Natural killer cell (primary cell): ENCODE measurements around the gene DIPK1B. TPM values are rescaled to one million over a fixed set of nuclear protein-coding genes. Genes with fewer than 3 reads are reported as not detected.
A peak's percentile ranks its signal among the peaks of the same experiment; 100 is the strongest.
"Not testable (repeated sequence)": the region's sequence is repeated elsewhere in the genome, so short reads cannot be mapped to it uniquely, and the experiment has no call there.

Source experiments
- ATAC-seq, 3 donors: fragments of 150-1000 bp in 2 of 3; fragments of 200-7000 bp in 1 of 3; cut with Tn5 transposase; 1 replicate in 1 of 3; 2 replicates in 2 of 3; pipeline ENCODE4 v1.10.0; 2021; ENCODE audit warnings: mild to moderate bottlenecking in 2 of 3, moderate library complexity in 2 of 3
- DNase-seq, 2 donors: peaks; one replicate each; pipeline versions ENCODE4 v3.0.0 to v3.0.0-alpha.2; 2013 to 2021; ENCODE audit warnings: mixed read lengths in 1 of 2
- H3K27ac ChIP-seq: one replicate; pipeline ENCODE4 v1.5.1; 2013; ENCODE audit warnings: mild to moderate bottlenecking, low read length
- H3K27me3 ChIP-seq: one replicate; pipeline ENCODE4 v1.6.1; 2013; ENCODE audit warnings: low read length; ENCODE audit not compliant: control insufficient read depth, insufficient read depth
- H3K36me3 ChIP-seq: one replicate; pipeline ENCODE4 v1.6.1; 2013; ENCODE audit warnings: low read length; ENCODE audit not compliant: control insufficient read depth, insufficient read depth
- H3K4me1 ChIP-seq: one replicate; pipeline ENCODE4 v1.6.1; 2013; ENCODE audit warnings: low read length; ENCODE audit not compliant: control insufficient read depth, insufficient read depth
- H3K4me3 ChIP-seq: one replicate; pipeline ENCODE4 v1.5.1; 2013; ENCODE audit warnings: low read length
- H3K9me3 ChIP-seq: one replicate; pipeline ENCODE4 v1.6.1; 2013; ENCODE audit warnings: low read length; ENCODE audit not compliant: control insufficient read depth, insufficient read depth
- H3K27ac Mint-ChIP-seq, 2 donors: one replicate each; pipeline ENCODE4 v1.8.0; 2022; ENCODE audit warnings: mild to moderate bottlenecking in 2 of 2, mixed read lengths in 2 of 2, moderate library complexity in 1 of 2
- H3K27me3 Mint-ChIP-seq, 2 donors: one replicate each; pipeline ENCODE4 v1.8.0; 2022; ENCODE audit warnings: low read depth in 2 of 2, mixed read lengths in 2 of 2
- H3K36me3 Mint-ChIP-seq: one replicate; pipeline ENCODE4 v1.8.0; 2022; ENCODE audit warnings: mixed read lengths
- H3K4me1 Mint-ChIP-seq, 2 donors: one replicate each; pipeline ENCODE4 v1.8.0; 2022; ENCODE audit warnings: mixed read lengths in 2 of 2
- H3K4me3 Mint-ChIP-seq: one replicate; pipeline ENCODE4 v1.8.0; 2022; ENCODE audit warnings: mild to moderate bottlenecking, moderate library complexity, mixed read lengths
- H3K9me3 Mint-ChIP-seq, 2 donors: one replicate each; pipeline ENCODE4 v1.8.0; 2022; ENCODE audit warnings: mixed read lengths in 2 of 2
- CTCF ChIP-seq: fragments of 200-600 bp; IDR thresholded peaks from one replicate; pipeline ENCODE4 v1.8.0; 2022; ENCODE audit warnings: antibody characterized with exemption
- WGBS: methylation state at CpG from one replicate; pipeline ENCODE4 v1.1.7; 2013; ENCODE audit warnings: missing lambda C conversion rate; ENCODE audit not compliant: insufficient coverage; 5-methylcytosine and 5-hydroxymethylcytosine counted together
- intact Hi-C: fragments of 100-400 bp; cut with micrococcal nuclease; formaldehyde crosslinking; loops from one replicate; pipeline ENCODE4 v1.14.2; 2022
- total RNA-seq, 4 donors: library from RNA; stranded (reverse); fragments of 120-200 nt in 1 of 4; gene quantifications; one replicate each; pipeline versions ENCODE4 v1.2.3 to v1.2.4, GENCODE V29; 2013 to 2022

DIPK1B gene
- total RNA-seq, 3 donors from 2014 or later (not counting 1 experiment from before 2014, with no cell fraction given), result 0.31 to 0.39 TPM; not detected in 1

- intact Hi-C loops, result no loop called here
- Histone ChIP-seq H3K27me3 (no peaks in the 10 kb centered on the region), H3K4me1 (peaks cover 30% of the 10 kb centered on the region), H3K9me3 (peaks cover 10% of the 10 kb centered on the region), H3K27ac (no peak overlapping the region), H3K36me3 (no peaks in the 10 kb centered on the region), H3K4me3 (no peak overlapping the region)
- Mint-ChIP-seq H3K36me3 (no peaks in the 10 kb centered on the region), H3K27ac (no peak overlapping the region), H3K4me1 (no peaks in the 10 kb centered on the region), H3K9me3 (peaks cover 5 to 6% of the 10 kb centered on the region in 2 donors), H3K4me3 (no peak overlapping the region), H3K27me3 (peaks cover 12 to 18% of the 10 kb centered on the region in 2 donors)
- no peak for TF ChIP-seq CTCF
- DNase-seq, result no peak
- ATAC-seq, result peak in 2 of 3 donors; percentile 23 to 30
- WGBS, result 20% methylated on average over 17 of the region's 17 CpGs
These were observed 41.7 kb downstream of the DIPK1B start for GRCh38 chr9:136754059-136754572.

- H3K36me3 Mint-ChIP-seq, result no peaks in the 10 kb centered on the region
- Histone ChIP-seq H3K4me1 (peaks cover 26% of the 10 kb centered on the region), H3K9me3 (peaks cover 10% of the 10 kb centered on the region), H3K4me3 (no peak overlapping the region), H3K27me3 (no peaks in the 10 kb centered on the region), H3K36me3 (no peaks in the 10 kb centered on the region), H3K27ac (no peak overlapping the region)
- intact Hi-C loops, result no loop called here
- H3K9me3 Mint-ChIP-seq, result peaks cover 5 to 6% of the 10 kb centered on the region in 2 donors
- H3K4me3 Mint-ChIP-seq, result no peak overlapping the region
- no peak overlapping the region for H3K27ac Mint-ChIP-seq
- H3K4me1 Mint-ChIP-seq, result no peaks in the 10 kb centered on the region
- TF ChIP-seq CTCF, result no peak
- H3K27me3 Mint-ChIP-seq, result peaks cover 15 to 18% of the 10 kb centered on the region in 2 donors
- no peak for DNase-seq
- 85% methylated on average over 24 of the region's 24 CpGs for WGBS
- no peak for ATAC-seq
These were observed 42.4 kb downstream of the DIPK1B start for GRCh38 chr9:136754626-136755301.

- H3K4me3 Mint-ChIP-seq, ATAC-seq, H3K9me3 Mint-ChIP-seq, H3K36me3 ChIP-seq, H3K4me1 Mint-ChIP-seq, DNase-seq, intact Hi-C loops, H3K27me3 ChIP-seq, H3K27ac ChIP-seq, H3K27ac Mint-ChIP-seq, H3K36me3 Mint-ChIP-seq, H3K4me3 ChIP-seq: not testable (repeated sequence)
- 95% methylated on average over 22 of the region's 22 CpGs for WGBS
- H3K27me3 Mint-ChIP-seq, result peaks cover 11 to 18% of the 10 kb centered on the region in 2 donors
- H3K9me3 ChIP-seq, result peaks cover 10% of the 10 kb centered on the region
- peaks cover 25% of the 10 kb centered on the region for H3K4me1 ChIP-seq
These were observed 43.1 kb downstream of the DIPK1B start for GRCh38 chr9:136755302-136756133.

- H3K4me3 ChIP-seq, result no peak overlapping the region
- no peak overlapping the region for H3K27ac ChIP-seq
- Mint-ChIP-seq H3K36me3 (no peaks in the 10 kb centered on the region), H3K4me3 (no peak overlapping the region), H3K27me3 (peaks cover 9 to 18% of the 10 kb centered on the region in 2 donors), H3K27ac (no peak overlapping the region), H3K4me1 (no peaks in the 10 kb centered on the region), H3K9me3 (peaks cover 5 to 6% of the 10 kb centered on the region in 2 donors)
- ATAC-seq (no peak), DNase-seq (no peak)
- TF ChIP-seq CTCF, result no peak
- peaks cover 25% of the 10 kb centered on the region for H3K4me1 ChIP-seq
- no peaks in the 10 kb centered on the region for H3K36me3 ChIP-seq
- intact Hi-C loops, result no loop called here
- peaks cover 10% of the 10 kb centered on the region for H3K9me3 ChIP-seq
- H3K27me3 ChIP-seq, result no peaks in the 10 kb centered on the region
- 98% methylated on average over 4 of the region's 4 CpGs for WGBS
These were observed 43.7 kb downstream of the DIPK1B start for GRCh38 chr9:136756134-136756438.
